Liver (tissue), 9 donors: Measurements from ENCODE around the gene KLHDC8A. TPM values are rescaled to one million over a fixed set of nuclear protein-coding genes. Genes with fewer than 3 reads are reported as not detected.

Source experiments
- DNase-seq: peaks from one replicate; pipeline ENCODE4 v3.0.0-alpha.2; 2017; ENCODE audit warnings: low spot score
- H3K27ac ChIP-seq, 2 donors: one replicate each; pipeline ENCODE4 v1.7.0; 2013; ENCODE audit warnings: inconsistent platforms in 2 of 2, low read length in 2 of 2, control low read depth in 1 of 2, low read depth in 1 of 2, mild to moderate bottlenecking in 1 of 2
- H3K27me3 ChIP-seq, 4 donors: one replicate each; pipeline versions ENCODE4 v1.6.1 to v1.7.0; 2013; ENCODE audit warnings: low read length in 3 of 4, inconsistent platforms in 1 of 4, mild to moderate bottlenecking in 1 of 4, moderate library complexity in 1 of 4; ENCODE audit not compliant: control insufficient read depth in 4 of 4, insufficient read depth in 4 of 4
- H3K36me3 ChIP-seq, 4 donors: one replicate each; pipeline versions ENCODE4 v1.6.1 to v1.7.0; 2013; ENCODE audit warnings: low read length in 3 of 4, mild to moderate bottlenecking in 3 of 4, low read depth in 1 of 4, moderate library complexity in 1 of 4; ENCODE audit not compliant: control insufficient read depth in 4 of 4, insufficient read depth in 3 of 4
- H3K4me1 ChIP-seq, 4 donors: one replicate each; pipeline versions ENCODE4 v1.6.1 to v1.7.0; 2013; ENCODE audit warnings: low read length in 3 of 4, mild to moderate bottlenecking in 3 of 4, moderate library complexity in 1 of 4; ENCODE audit not compliant: control insufficient read depth in 4 of 4, insufficient read depth in 4 of 4
- H3K4me3 ChIP-seq, 3 donors: one replicate each; pipeline versions ENCODE4 v1.6.1 to v1.7.0; 2013; ENCODE audit warnings: low read length in 3 of 3, control low read depth in 1 of 3, low read depth in 1 of 3, mild to moderate bottlenecking in 1 of 3
- H3K9ac ChIP-seq, 2 donors: one replicate each; pipeline ENCODE4 v1.7.0; 2013; ENCODE audit warnings: low read length in 2 of 2, mild to moderate bottlenecking in 2 of 2, moderate library complexity in 2 of 2, control low read depth in 1 of 2, low read depth in 1 of 2
- H3K9me3 ChIP-seq, 4 donors: one replicate each; pipeline versions ENCODE4 v1.6.1 to v1.7.0; 2013; ENCODE audit warnings: low read length in 3 of 4; ENCODE audit not compliant: control insufficient read depth in 4 of 4
- EGR1 ChIP-seq, 2 donors: IDR thresholded peaks; 2 replicates each; pipeline ENCODE4 v1.6.1; 2016 to 2018; ENCODE audit warnings: antibody characterized with exemption in 2 of 2, low read depth in 2 of 2
- FOXA1 ChIP-seq: IDR thresholded peaks from 2 replicates; pipeline ENCODE4 v1.6.1; 2016; ENCODE audit warnings: antibody characterized with exemption
- GABPA ChIP-seq, 2 donors: IDR thresholded peaks in 1 of 2; conservative IDR thresholded peaks in 1 of 2; 2 replicates each; pipeline ENCODE4 v1.6.1; 2016; ENCODE audit warnings: antibody characterized with exemption in 2 of 2, mild to moderate bottlenecking in 1 of 2, moderate library complexity in 1 of 2
- HNF4A ChIP-seq, 2 donors: conservative IDR thresholded peaks; 2 replicates each; pipeline ENCODE4 v1.6.1; 2016; ENCODE audit warnings: antibody characterized with exemption in 2 of 2, mild to moderate bottlenecking in 2 of 2
- HNF4G ChIP-seq: IDR thresholded peaks from 2 replicates; pipeline ENCODE4 v1.6.1; 2016; ENCODE audit warnings: antibody characterized with exemption
- MAX ChIP-seq: IDR thresholded peaks from 2 replicates; pipeline ENCODE4 v1.6.1; 2016; ENCODE audit warnings: antibody characterized with exemption
- RXRA ChIP-seq, 2 donors: IDR thresholded peaks; 2 replicates each; pipeline ENCODE4 v1.6.1; 2017 to 2018; ENCODE audit warnings: antibody characterized with exemption in 2 of 2, mild to moderate bottlenecking in 1 of 2
- YY1 ChIP-seq: IDR thresholded peaks from 2 replicates; pipeline ENCODE4 v1.6.1; 2016; ENCODE audit warnings: antibody characterized with exemption, mild to moderate bottlenecking
- ZBTB33 ChIP-seq: IDR thresholded peaks from 2 replicates; pipeline ENCODE4 v1.6.1; 2016; ENCODE audit warnings: antibody characterized with exemption
- WGBS: extraction: QIAGEN DNeasy Blood & Tissue Kit; methylation state at CpG from one replicate; pipeline ENCODE4 v1.1.7; 2013; 5-methylcytosine and 5-hydroxymethylcytosine counted together
- polyA plus RNA-seq, 2 donors: library from polyadenylated mRNA; stranded (reverse) in 1 of 2; unstranded in 1 of 2; fragments of 200-250 nt in 1 of 2; fragments of >200 nt in 1 of 2; fragmentation: Nextera tagmentation in 1 of 2; extraction: Ambion mirVana in 1 of 2; gene quantifications; one replicate each; pipeline versions ENCODE4 v1.2.1 to v1.2.3, GENCODE V29; 2013 to 2015
- total RNA-seq, 2 donors: library from RNA; depleted of rRNA; stranded (reverse); fragments of >200 nt; gene quantifications; one replicate each; pipeline ENCODE4 v1.2.3, GENCODE V29; 2014
- TF ChIP-seq, protein P1 (sequence below): IDR thresholded peaks from 2 replicates; pipeline ENCODE4 v1.6.1; 2016; ENCODE audit warnings: antibody characterized with exemption
- donor health status: healthy.
- donor health status: healthy.
- donor health status: healthy.
- donor health status: healthy.
- donor health status: healthy.

Gene KLHDC8A
- total and polyA plus RNA-seq, 4 donors, result 0.02 to 0.05 TPM; not detected in 2

- TF ChIP-seq, protein P1, sequence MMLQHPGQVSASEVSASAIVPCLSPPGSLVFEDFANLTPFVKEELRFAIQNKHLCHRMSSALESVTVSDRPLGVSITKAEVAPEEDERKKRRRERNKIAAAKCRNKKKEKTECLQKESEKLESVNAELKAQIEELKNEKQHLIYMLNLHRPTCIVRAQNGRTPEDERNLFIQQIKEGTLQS, result no peak
- no peak for TF ChIP-seq HNF4A (conservative IDR thresholded peaks at IDR 0.05)
- no peak for TF ChIP-seq EGR1 (IDR thresholded peaks at IDR 0.05; ENCODE audit: low read depth in 2 of 2)
- no peaks in the 10 kb centered on the region for H3K36me3 ChIP-seq
- H3K9me3 ChIP-seq, result no peaks in the 10 kb centered on the region
- no peak overlapping the region for H3K27ac ChIP-seq
- 90% methylated on average over 4 of the region's 4 CpGs for WGBS
- no peak overlapping the region for H3K9ac ChIP-seq
- no peaks in the 10 kb centered on the region for H3K4me1 ChIP-seq
- H3K27me3 ChIP-seq, result peaks cover 0 to 9% (median 2%) of the 10 kb centered on the region in 4 donors
- DNase-seq, result no peak
- H3K4me3 ChIP-seq, result no peak overlapping the region
Measured at GRCh38 chr1:205353191-205353590, 3.5 kb downstream of the KLHDC8A start.

DNA sequence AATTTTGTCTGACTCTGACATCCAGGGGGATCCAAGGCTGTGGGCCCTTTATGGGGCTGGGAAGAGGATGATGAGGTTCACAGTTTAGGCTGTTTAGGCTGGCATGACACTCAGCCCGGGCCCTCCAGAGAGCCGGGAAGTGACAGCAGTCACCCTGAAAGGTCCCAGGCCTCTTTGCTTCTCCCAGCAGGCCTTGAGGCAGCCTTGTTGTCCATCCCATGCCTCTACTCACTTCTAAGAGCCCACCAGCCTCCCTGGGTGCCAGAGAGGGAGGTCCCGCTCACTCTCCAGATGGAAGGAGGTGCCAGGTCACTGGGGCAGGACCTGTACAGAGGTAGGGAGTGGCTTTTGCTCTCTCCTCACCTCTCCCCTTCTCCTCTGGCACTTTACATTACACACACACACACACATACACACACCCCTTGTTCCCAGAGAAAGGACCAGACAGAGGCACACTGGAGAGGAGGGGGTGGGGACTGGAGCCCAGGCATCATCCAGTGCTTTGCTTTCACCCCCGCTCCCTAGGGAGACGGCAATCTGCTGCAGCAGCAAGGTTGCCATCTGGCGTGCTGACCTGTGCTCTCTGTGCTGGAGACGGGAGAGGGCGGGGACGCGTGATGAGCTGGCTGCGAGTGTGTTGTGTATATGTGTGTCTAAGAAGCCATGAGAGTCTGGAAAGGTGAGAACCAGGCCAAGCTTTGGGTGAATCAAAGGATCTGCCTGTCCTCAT lies 4.6 kb downstream of the KLHDC8A start:
- 78% methylated on average over 11 of the region's 11 CpGs for whole genome bisulfite sequencing
- no peak overlapping the region for H3K27ac ChIP-seq

DNA sequence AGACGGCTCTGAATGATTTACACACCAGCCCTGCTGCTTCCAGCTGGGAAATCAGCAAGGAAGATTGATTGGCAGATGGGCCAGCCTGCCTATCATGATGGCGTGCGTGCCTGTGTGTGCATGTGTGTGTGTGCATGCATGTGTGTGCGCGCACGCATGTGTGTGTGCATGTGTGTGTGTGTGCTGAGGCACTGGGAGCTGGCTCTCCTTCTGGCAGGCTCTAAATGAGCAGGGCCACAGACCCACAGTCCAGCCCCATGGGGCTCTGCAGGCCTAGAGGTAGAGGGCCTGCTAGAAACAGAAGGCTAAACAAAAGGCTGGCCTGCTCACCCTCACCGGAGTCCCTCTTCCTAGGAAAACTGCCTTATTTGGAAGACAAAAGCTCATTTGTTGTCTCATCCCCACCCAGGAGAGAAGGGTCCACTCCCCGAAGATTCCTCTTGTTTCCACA lies 6.0 kb downstream of the KLHDC8A start:
- H3K9me3 ChIP-seq, result no peaks in the 10 kb centered on the region
- TF ChIP-seq RXRA (IDR thresholded peaks at IDR 0.05) (no peak), GABPA (IDR thresholded peaks at IDR 0.05 in 1 of 2, conservative IDR thresholded peaks at IDR 0.05 in 1 of 2) (no peak), FOXA1 (no peak), YY1 (no peak)
- H3K36me3 ChIP-seq, result no peaks in the 10 kb centered on the region
- H3K27ac ChIP-seq, result no peak overlapping the region
- WGBS, result 86% methylated on average over 8 of the region's 8 CpGs
- H3K4me1 ChIP-seq, result no peaks in the 10 kb centered on the region
- no peak overlapping the region for H3K4me3 ChIP-seq
- H3K9ac ChIP-seq, result no peak overlapping the region
- no peak for DNase-seq
- peaks cover 0 to 14% (median 4%) of the 10 kb centered on the region in 4 donors for H3K27me3 ChIP-seq

More for the DNA sequence above, 4.6 kb downstream of the KLHDC8A start:
- H3K36me3 ChIP-seq, result no peaks in the 10 kb centered on the region
- no peak overlapping the region for H3K4me3 ChIP-seq
- DNase-seq, result no peak
- no peak for TF ChIP-seq ZBTB33
- TF ChIP-seq MAX, result no peak
- no peak overlapping the region for H3K9ac ChIP-seq
- H3K27me3 ChIP-seq, result peaks cover 0 to 9% (median 2%) of the 10 kb centered on the region in 4 donors
- no peaks in the 10 kb centered on the region for H3K9me3 ChIP-seq
- no peaks in the 10 kb centered on the region for H3K4me1 ChIP-seq

- Histone ChIP-seq H3K9me3 (no peaks in the 10 kb centered on the region), H3K9ac (no peak overlapping the region), H3K27ac (no peak overlapping the region), H3K4me3 (no peak overlapping the region), H3K36me3 (no peaks in the 10 kb centered on the region), H3K27me3 (peaks cover 0 to 13% (median 4%) of the 10 kb centered on the region in 4 donors), H3K4me1 (no peaks in the 10 kb centered on the region)
- TF ChIP-seq HNF4G (no peak), YY1 (no peak), MAX (no peak)
- TF ChIP-seq, protein P1, result no peak
- WGBS, result 75% methylated on average over 4 of the region's 4 CpGs
- DNase-seq, result no peak
Measured at GRCh38 chr1:205350124-205350523, 6.6 kb downstream of the KLHDC8A start.
